GM19240 (cell line): ENCODE results near the gene ANO10.
"Not testable (repeated sequence)": the region's sequence is repeated elsewhere in the genome, so short reads cannot be mapped to it uniquely, and the experiment has no call there.

Source experiments
- DNase-seq: peaks from one replicate; pipeline ENCODE4 v3.0.0; 2011; ENCODE audit warnings: low spot score; ENCODE audit not compliant: insufficient read length

The ANO10 gene

DNA sequence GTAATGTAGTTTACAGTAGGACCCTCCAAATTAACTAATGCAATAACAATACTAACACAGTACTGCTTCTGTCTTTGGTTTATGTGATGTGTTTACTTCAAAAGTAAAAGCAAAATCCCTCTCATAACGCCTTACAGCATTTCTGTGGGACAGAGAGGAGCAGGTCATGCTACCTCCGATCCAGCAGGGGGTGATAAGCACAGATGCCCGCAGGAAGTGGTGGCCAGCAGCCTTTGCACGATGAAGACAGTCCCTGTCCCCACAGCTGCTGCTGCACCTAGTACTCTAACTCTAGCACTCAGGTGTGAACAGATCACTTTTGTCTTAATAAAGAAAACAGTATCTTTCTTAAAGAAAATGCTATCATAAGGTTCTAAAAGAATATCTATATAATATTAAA lies 38.3 kb downstream of the ANO10 start:
- DNase-seq: no peak

DNA sequence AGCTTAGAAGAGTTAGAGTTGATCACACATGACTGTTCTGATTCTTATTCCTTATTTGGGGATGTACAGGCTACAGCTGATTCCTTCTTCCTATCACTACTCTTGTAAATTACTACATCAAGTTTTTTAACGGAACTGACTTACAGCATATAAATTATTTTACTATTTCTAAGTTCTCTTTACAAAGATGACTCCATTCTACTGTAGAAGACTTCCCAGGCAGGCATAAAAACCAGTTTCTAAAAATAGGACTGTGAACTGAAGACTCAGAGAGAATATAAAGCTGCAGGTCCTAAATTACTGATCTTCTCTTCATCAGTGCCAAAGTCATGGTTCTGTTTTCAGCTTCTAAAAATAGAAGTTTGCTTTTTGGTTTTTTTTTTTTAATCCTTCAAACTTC lies 38.9 kb downstream of the ANO10 start:
- no peak for DNase-seq

DNA sequence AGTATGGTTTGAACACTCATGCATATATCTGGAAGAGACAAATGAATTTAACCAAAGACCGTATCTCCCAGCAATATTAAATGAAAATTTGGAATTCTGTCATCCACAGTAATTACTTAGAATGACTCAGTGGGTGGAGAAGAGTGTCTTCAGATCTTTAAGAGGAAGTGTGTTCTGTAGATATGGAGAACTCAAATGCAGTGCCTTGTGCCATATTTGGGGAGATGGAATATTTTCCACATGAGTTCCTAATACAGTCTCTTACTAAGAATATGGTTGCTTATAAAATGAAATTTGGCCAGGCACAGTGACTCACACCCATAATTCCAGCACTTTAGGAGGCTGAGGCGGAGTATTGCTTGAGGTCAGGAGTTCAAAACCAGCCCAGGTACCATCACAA lies 40.5 kb downstream of the ANO10 start:
- no peak for DNase-seq

GRCh38 chr3:43580181-43580580 lies 41.6 kb downstream of the ANO10 start:
- no peak for DNase-seq

DNA sequence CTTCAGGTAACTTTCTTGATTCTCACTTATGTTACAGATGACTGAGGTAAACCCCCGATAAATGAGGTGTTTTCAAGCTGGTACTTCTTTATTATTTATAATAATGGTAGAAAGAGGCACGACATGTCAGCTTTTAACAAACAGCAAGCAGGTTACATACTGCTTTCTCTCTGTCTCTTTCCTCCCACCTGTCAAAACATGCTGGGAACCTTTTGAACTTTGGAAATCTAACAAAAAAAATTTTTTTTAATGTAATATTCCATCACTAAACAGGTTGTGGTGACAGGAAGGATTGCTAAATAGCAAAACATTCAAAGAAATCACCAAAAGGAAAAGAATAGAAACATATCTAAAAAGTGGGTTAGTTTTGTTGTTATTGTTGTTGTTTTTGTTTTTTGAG lies 48.2 kb downstream of the ANO10 start:
- DNase-seq: no peak

DNA sequence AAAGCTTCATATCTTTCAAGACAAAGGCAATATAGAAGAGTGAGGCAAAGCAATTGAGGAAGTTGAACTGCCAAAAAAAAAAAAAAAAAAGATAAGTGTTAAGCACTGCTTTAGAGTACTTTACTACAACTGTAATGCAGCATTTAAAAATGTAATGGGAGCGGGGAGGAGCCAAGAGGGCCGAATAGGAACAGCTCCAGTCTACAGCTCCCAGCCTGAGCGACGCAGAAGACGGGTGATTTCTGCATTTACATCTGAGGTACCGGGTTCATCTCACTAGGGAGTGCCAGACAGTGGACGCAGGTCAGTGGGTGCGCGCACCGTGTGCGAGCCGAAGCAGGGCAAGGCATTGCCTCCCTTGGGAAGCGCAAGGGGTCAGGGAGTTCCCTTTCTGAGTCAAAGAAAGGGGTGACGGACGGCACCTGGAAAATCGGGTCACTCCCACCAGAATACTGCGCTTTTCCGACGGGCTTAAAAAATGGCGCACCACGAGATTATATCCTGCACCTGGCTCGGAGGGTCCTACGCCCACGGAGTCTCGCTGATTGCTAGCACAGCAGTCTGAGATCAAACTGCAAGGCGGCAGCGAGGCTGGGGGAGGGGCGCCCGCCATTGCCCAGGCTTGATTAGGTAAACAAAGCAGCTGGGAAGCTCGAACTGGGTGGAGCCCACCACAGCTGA lies 56.0 kb downstream of the ANO10 start:
- DNase-seq: not testable (repeated sequence)

- DNase-seq: no peak
Observed at GRCh38 chr3:43559961-43560360, 61.9 kb downstream of the ANO10 start.

DNA sequence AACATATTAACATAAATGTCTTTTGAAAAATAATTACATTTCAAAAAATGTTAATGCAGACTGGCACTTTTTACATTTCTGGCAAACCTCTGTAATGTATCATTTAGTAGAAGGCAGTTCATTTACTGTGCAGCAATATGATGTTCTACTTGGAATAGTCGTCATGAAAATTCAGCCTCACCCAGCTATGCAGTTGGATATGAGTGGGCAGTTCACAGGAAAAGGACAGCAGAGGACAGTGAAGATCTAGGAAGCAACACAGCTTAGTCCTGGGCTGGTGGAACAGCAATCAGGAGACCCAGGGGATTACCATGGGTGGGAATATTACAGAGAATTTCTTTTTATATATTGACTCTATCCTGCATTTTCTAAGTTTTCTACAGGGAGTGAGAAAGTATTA lies 63.6 kb downstream of the ANO10 start:
- no peak for DNase-seq

GRCh38 chr3:43549626-43550290 lies 72.1 kb downstream of the ANO10 start:
- DNase-seq: no peak

GRCh38 chr3:43544277-43544676 lies 77.5 kb downstream of the ANO10 start:
- not testable (repeated sequence) for DNase-seq

GRCh38 chr3:43542328-43543043 lies 79.3 kb downstream of the ANO10 start:
- no peak for DNase-seq

- DNase-seq: no peak
Observed at GRCh38 chr3:43540624-43541023, 81.2 kb downstream of the ANO10 start.

DNA sequence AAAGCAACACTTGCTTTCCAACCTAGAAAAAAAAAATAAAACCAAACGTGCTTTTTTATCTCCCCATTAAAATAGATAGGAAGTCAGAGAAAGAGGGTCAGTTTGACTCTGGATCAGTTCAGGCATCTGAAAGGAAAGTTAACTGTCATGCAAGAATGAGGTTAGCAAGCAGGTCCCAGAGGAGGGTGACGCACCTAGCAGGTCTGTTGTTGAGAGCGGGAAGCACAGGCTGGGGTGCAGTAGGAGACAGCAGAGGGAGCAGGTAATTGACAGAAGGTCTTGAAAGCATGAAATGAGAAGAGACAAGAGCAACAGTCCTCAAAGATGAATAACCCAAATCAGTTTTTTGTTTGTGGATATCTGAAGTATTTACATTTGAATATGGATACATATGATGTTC lies 82.5 kb downstream of the ANO10 start:
- no peak for DNase-seq

GRCh38 chr3:43537225-43537624 lies 84.6 kb downstream of the ANO10 start:
- no peak for DNase-seq

DNA sequence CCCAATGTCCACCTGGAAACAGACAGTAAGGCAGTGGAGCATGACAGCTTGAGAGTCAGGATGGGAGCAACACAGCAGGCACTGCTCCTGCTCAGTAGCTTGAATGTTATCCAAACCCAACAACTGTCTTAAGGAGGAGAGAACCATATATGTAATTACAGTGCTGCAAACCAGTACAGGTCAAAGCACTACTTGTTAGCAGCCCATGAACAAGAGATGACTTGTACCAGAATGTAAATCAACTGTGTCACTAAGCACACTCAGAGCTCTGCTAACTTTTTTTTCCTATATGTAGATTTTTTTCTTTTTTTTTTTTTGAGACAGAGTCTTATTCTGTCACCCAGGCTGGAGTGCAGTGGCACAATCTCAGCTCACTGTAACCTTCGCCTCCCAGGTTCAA lies 87.1 kb downstream of the ANO10 start:
- DNase-seq: no peak

DNA sequence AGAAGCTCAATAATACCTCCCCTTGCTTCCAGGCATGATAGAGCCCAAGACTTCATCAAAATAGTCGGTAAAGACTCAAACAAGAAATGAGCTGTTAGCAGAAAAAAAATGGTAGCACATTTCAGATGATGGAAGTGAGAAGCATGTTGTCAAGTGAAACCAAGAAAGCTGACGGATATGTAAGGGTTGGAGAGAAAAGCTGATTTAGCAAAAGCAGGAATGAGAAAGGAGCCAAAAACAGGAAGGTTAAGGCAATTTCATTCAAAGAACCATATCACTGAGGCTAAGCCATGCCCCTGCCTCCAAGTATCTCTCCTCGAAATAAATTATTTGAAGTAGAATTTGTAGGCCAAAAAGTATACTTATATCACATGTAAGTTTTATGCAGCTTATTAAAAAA lies 88.8 kb downstream of the ANO10 start:
- DNase-seq: no peak

DNA sequence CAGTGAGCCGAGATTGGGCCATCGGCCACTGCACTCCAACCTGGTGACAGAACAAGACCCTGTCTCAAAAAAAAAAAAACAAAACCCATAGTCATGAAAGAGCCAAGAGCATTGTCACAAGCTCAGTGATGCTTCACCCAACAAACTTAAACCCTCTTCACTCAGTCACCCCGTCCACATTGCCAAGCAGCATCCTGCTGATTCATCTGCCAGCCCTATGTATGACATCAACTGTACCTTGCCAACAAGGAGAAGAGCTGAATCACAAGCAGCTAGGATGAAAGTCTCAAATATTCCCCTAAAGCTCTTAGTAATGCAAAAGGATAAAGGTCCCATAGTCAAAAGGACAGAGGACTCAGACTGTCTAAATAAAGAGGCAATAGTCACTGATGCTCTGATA lies 90.0 kb downstream of the ANO10 start:
- DNase-seq: no peak

- no peak for DNase-seq
Observed at GRCh38 chr3:43528498-43529099, 93.2 kb downstream of the ANO10 start.

GRCh38 chr3:43526956-43527355 lies 94.9 kb downstream of the ANO10 start:
- DNase-seq: no peak

DNA sequence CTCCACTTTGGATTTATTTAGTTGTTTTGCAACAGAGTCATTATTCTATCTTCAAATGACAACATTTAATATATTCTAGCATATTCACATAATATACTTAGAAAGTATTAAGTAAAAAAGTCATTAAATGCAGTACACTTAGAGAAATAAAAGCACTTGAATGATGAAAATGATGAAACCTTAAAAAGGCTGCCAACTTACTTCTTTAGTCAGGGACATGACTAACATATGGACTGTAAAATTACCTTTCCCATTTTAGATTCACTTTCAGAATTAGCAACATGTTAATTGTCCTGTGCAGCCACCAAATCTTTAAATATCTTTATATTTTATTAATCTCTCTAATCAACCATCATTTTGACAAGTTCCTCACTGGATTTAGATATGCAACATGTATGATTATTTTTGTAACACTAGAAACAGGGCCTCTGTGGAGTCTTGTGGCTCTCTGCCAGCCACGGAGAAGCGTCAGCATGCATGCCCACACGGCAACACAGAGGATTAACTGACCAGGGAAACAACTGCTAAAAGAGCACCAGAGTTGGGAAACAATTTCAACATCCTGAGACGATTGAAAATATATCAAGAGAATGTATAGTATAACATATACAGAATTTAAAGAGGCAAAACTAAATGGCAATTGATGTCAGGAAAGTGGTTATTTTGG lies 95.7 kb downstream of the ANO10 start:
- DNase-seq: no peak

GRCh38 chr3:43525386-43525785 lies 96.4 kb downstream of the ANO10 start:
- DNase-seq: no peak
